Stimulated activated memory B cell treated with anti-CD40 and anti-IgM and Interleukin-4, amounts not matched to agents 10 μg/mL and 1 μg/mL and 100 μg/mL, for 72 hours (primary cell): ENCODE results near the gene OPCML.

Experiments used
- ATAC-seq: fragments of 150-1000 bp; cut with Tn5 transposase; 2 replicates; pipeline ENCODE4 v1.10.0; 2021
- H3K27ac Mint-ChIP-seq: one replicate; pipeline ENCODE4 v1.8.0; 2022; ENCODE audit warnings: mild to moderate bottlenecking, mixed read lengths
- H3K27me3 Mint-ChIP-seq: one replicate; pipeline ENCODE4 v1.8.0; 2022; ENCODE audit warnings: mixed read lengths
- H3K36me3 Mint-ChIP-seq: one replicate; pipeline ENCODE4 v1.8.0; 2022; ENCODE audit warnings: mixed read lengths
- H3K4me1 Mint-ChIP-seq: one replicate; pipeline ENCODE4 v1.8.0; 2022; ENCODE audit warnings: mixed read lengths
- H3K4me3 Mint-ChIP-seq: one replicate; pipeline ENCODE4 v1.8.0; 2022; ENCODE audit warnings: mild to moderate bottlenecking, moderate library complexity, mixed read lengths
- H3K9me3 Mint-ChIP-seq: one replicate; pipeline ENCODE4 v1.8.0; 2022; ENCODE audit warnings: mixed read lengths

OPCML gene

GRCh38 chr11:133549826-133550225, 17.5 kb upstream of the OPCML start:
- no peaks in the 10 kb centered on the region for H3K36me3 Mint-ChIP-seq
- no peak for ATAC-seq
- no peak overlapping the region for H3K27ac Mint-ChIP-seq
- no peaks in the 10 kb centered on the region for H3K4me1 Mint-ChIP-seq
- H3K27me3 Mint-ChIP-seq = peaks cover 8% of the 10 kb centered on the region
- H3K4me3 Mint-ChIP-seq = no peak overlapping the region
- H3K9me3 Mint-ChIP-seq = peaks cover 4% of the 10 kb centered on the region

DNA sequence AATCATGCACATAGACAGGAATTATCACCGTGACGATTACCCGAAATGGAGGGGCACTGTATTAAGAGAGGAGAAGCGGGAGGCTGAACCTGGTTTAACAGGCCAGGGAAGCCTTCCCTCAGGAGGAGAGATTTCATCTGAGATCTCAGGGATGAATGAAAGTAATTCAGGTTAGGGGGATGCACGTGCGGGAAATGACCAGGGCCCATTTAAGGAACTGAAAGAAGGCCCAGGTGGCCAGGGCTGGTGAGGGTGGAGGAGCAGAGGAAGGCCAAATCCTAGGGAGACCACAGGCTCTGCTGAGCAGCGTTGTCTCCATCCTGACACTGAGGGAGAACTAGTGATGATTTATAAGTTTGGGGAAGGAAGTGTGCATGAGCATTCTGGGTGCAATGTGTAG, 16.3 kb upstream of the OPCML start:
- Mint-ChIP-seq H3K36me3 (no peaks in the 10 kb centered on the region), H3K27me3 (peaks cover 8% of the 10 kb centered on the region), H3K4me3 (no peak overlapping the region), H3K4me1 (no peaks in the 10 kb centered on the region), H3K9me3 (peaks cover 4% of the 10 kb centered on the region), H3K27ac (no peak overlapping the region)
- ATAC-seq = no peak

DNA sequence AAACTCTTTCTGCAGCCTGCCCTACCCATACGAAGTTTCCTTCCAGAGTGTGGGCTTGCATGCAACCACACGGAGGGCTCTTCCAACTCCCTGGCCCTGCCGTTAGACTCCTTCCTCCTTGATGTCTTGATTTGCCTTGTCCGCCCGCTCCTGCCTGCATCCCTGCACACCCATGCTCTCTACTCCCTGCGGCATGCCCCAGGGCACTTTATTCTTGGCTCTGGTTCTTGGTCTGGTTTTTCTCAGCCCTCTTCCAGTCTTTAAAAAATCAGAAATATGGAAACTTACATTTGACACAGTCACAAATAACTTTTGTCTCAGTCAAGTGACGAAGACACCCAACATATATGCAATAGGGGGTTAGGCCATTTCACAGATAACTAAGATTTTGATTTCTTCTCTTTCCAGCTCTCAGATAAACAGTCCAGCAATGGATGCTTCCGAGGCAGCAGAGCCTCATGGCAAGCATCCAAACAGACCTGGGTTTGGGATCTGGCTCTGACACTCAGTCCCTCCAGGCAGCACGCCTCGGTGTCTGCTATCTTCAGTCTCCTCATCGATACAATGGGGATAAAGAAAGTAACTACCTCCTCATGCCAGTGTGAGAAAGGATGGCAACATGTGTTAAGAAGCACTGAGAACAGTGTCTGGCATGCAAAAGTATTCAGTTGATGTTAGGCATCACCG, 15.7 kb upstream of the OPCML start:
- peaks cover 8% of the 10 kb centered on the region for H3K27me3 Mint-ChIP-seq

GRCh38 chr11:133545199-133545803, 13.0 kb upstream of the OPCML start:
- H3K27ac Mint-ChIP-seq = no peak overlapping the region
- no peak overlapping the region for H3K4me3 Mint-ChIP-seq
- no peak for ATAC-seq

More for the DNA sequence above, 15.7 kb upstream of the OPCML start:
- Mint-ChIP-seq H3K4me3 (no peak overlapping the region), H3K36me3 (no peaks in the 10 kb centered on the region), H3K27ac (no peak overlapping the region), H3K4me1 (no peaks in the 10 kb centered on the region), H3K9me3 (peaks cover 4% of the 10 kb centered on the region)
- no peak for ATAC-seq

GRCh38 chr11:133541720-133542095, 9.4 kb upstream of the OPCML start:
- H3K4me1 Mint-ChIP-seq = no peaks in the 10 kb centered on the region
- H3K27me3 Mint-ChIP-seq = peaks cover 4% of the 10 kb centered on the region
- H3K4me3 Mint-ChIP-seq = no peak overlapping the region
- no peak for ATAC-seq
- no peak overlapping the region for H3K27ac Mint-ChIP-seq
- peaks cover 4% of the 10 kb centered on the region for H3K9me3 Mint-ChIP-seq
- H3K36me3 Mint-ChIP-seq = no peaks in the 10 kb centered on the region

More at GRCh38 chr11:133545199-133545803, 13.0 kb upstream of the OPCML start:
- Mint-ChIP-seq H3K36me3 (no peaks in the 10 kb centered on the region), H3K9me3 (peaks cover 4% of the 10 kb centered on the region), H3K4me1 (no peaks in the 10 kb centered on the region), H3K27me3 (peaks cover 8% of the 10 kb centered on the region)

- H3K27me3 Mint-ChIP-seq = no peaks in the 10 kb centered on the region
Observed at GRCh38 chr11:133541021-133541719, 8.9 kb upstream of the OPCML start.

DNA sequence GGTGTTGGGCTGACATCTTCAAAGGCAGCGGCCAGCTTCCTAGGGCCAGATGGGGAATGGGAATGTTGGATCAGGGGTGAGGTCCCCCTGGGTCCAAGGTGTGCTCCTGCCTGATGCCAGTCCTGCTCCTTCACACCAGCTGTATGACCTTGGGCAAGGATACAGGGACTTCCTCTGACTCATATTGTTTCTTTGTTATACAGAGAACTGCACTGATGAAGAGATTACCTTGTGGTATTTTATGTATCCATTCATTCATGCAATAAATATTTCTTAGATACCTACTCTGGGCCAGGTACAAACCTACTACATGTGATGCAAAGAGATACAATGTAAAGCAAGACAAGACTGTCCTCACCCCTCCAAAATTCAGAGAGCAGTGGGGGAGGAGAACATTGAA, 3.9 kb upstream of the OPCML start:
- Mint-ChIP-seq H3K27me3 (peaks cover 24% of the 10 kb centered on the region), H3K4me1 (peaks cover 11% of the 10 kb centered on the region), H3K9me3 (no peaks in the 10 kb centered on the region), H3K36me3 (no peaks in the 10 kb centered on the region), H3K27ac (no peak overlapping the region), H3K4me3 (no peak overlapping the region)
- ATAC-seq = no peak

More at GRCh38 chr11:133541021-133541719, 8.9 kb upstream of the OPCML start:
- H3K36me3 Mint-ChIP-seq = no peaks in the 10 kb centered on the region
- ATAC-seq = no peak
- H3K4me3 Mint-ChIP-seq = no peak overlapping the region
- no peak overlapping the region for H3K27ac Mint-ChIP-seq
- H3K4me1 Mint-ChIP-seq = no peaks in the 10 kb centered on the region
- H3K9me3 Mint-ChIP-seq = no peaks in the 10 kb centered on the region

GRCh38 chr11:133533205-133533604, 904 bp upstream of the OPCML start:
- H3K36me3 Mint-ChIP-seq = no peaks in the 10 kb centered on the region
- peaks cover 54% of the 10 kb centered on the region for H3K27me3 Mint-ChIP-seq
- no peak overlapping the region for H3K4me3 Mint-ChIP-seq
- no peak overlapping the region for H3K27ac Mint-ChIP-seq
- no peak for ATAC-seq
- peaks cover 12% of the 10 kb centered on the region for H3K4me1 Mint-ChIP-seq
- no peaks in the 10 kb centered on the region for H3K9me3 Mint-ChIP-seq

- H3K4me3 Mint-ChIP-seq = no peak overlapping the region
- no peaks in the 10 kb centered on the region for H3K9me3 Mint-ChIP-seq
- H3K27me3 Mint-ChIP-seq = peaks cover 56% of the 10 kb centered on the region
- H3K27ac Mint-ChIP-seq = no peak overlapping the region
- peak; percentile 13 for ATAC-seq
- H3K4me1 Mint-ChIP-seq = peaks cover 12% of the 10 kb centered on the region
- no peaks in the 10 kb centered on the region for H3K36me3 Mint-ChIP-seq
Observed at GRCh38 chr11:133531458-133531857, 843 bp downstream of the OPCML start.

DNA sequence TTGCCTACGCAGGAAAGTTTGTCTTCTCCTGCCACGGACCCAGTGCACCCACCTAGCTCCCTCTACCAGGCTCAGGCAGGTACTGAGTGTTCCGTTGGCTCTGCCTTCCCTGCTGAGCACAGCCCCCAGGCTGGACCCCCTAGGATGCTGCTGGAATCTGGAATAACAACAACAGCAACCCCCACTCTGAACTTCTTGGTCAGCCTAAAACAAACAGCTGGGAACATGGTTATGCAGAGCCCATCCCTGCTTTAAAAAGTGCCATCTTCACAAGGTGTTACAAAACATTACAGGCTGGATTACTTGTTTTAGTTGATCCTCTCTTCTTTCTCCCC, 1.8 kb downstream of the OPCML start:
- ATAC-seq = no peak
- Mint-ChIP-seq H3K4me3 (no peak overlapping the region), H3K27ac (no peak overlapping the region), H3K9me3 (no peaks in the 10 kb centered on the region), H3K36me3 (no peaks in the 10 kb centered on the region), H3K27me3 (peaks cover 56% of the 10 kb centered on the region), H3K4me1 (peaks cover 12% of the 10 kb centered on the region)

GRCh38 chr11:133529807-133530500, 2.3 kb downstream of the OPCML start:
- Mint-ChIP-seq H3K9me3 (no peaks in the 10 kb centered on the region), H3K27ac (no peak overlapping the region), H3K36me3 (no peaks in the 10 kb centered on the region), H3K4me3 (no peak overlapping the region), H3K4me1 (peaks cover 12% of the 10 kb centered on the region), H3K27me3 (peaks cover 56% of the 10 kb centered on the region)
- no peak for ATAC-seq

DNA sequence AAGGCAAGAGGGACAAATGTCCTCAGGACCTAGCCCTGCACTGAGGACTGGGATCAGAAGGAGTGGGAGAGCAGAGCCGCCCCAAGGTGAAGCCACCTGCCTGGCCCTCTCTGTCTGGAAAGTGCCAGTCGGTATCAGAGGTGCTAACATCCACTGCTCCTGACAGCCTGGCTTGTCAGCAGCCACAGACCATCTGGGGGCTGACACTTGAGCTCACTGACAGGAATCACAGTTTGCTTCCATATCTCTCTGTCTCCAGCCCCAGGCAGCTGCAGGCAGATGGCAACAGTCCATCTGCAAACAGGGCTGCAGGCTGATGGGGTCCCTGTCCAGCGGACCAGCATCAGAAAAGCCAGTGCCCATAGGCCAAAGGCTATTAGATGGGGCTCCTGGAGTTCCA, 5.5 kb downstream of the OPCML start:
- Mint-ChIP-seq H3K4me1 (peaks cover 7% of the 10 kb centered on the region), H3K36me3 (no peaks in the 10 kb centered on the region), H3K27me3 (peaks cover 38% of the 10 kb centered on the region), H3K4me3 (no peak overlapping the region), H3K27ac (no peak overlapping the region), H3K9me3 (no peaks in the 10 kb centered on the region)
- no peak for ATAC-seq

- Mint-ChIP-seq H3K36me3 (no peaks in the 10 kb centered on the region), H3K9me3 (no peaks in the 10 kb centered on the region), H3K27me3 (peaks cover 30% of the 10 kb centered on the region), H3K27ac (no peak overlapping the region), H3K4me3 (no peak overlapping the region), H3K4me1 (no peaks in the 10 kb centered on the region)
- ATAC-seq = no peak
Observed at GRCh38 chr11:133525976-133526375, 6.3 kb downstream of the OPCML start.

DNA sequence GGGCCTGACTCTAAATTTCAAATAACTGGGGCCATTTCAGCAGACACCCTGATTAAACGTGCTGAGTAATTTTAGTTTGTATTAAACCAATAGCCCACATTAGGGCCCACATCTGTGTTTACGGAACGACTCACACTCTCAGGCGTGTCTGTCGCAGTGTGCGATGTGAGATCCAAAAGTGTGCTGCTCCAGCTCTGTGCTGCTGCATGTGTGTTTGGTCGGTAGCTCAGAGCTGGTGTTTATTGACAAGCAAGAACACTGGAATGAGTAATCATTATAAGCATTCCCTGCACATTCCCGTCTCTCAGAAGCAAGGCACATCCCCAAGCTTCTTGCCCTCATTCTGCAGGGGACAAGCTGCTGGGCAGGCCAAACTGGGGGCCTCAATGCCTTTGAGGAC, 7.8 kb downstream of the OPCML start:
- no peak overlapping the region for H3K4me3 Mint-ChIP-seq
- no peak overlapping the region for H3K27ac Mint-ChIP-seq
- no peaks in the 10 kb centered on the region for H3K4me1 Mint-ChIP-seq
- H3K36me3 Mint-ChIP-seq = no peaks in the 10 kb centered on the region
- no peaks in the 10 kb centered on the region for H3K9me3 Mint-ChIP-seq
- H3K27me3 Mint-ChIP-seq = peaks cover 15% of the 10 kb centered on the region
- ATAC-seq = no peak

DNA sequence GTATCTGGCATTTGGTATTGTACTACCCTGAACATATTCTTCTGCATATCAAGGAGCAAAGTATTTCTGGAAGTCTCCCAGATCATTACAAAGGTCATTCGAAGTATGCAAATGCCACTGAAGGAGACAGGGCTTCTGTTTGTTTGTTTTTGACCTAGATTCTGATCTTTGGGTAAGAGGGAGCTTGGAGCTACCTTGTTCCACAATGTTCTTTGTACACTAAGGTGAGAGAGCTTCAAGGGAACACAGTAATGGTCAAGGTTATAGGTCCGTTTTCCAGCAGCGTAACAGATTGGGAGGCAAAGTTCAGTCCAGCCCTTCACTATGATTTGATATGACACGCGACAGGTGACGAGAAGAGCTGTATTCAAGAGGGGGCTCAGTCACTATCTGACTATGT, 10.0 kb downstream of the OPCML start:
- Mint-ChIP-seq H3K36me3 (no peaks in the 10 kb centered on the region), H3K4me3 (no peak overlapping the region), H3K27me3 (no peaks in the 10 kb centered on the region), H3K4me1 (no peaks in the 10 kb centered on the region), H3K27ac (no peak overlapping the region), H3K9me3 (peaks cover 6% of the 10 kb centered on the region)
- no peak for ATAC-seq
